GM18909 (cell line): Measurements from ENCODE around the gene SH3RF3.

Source experiments
- ATAC-seq: cut with Tn5 transposase; IDR thresholded peaks from one replicate; pipeline ENCODE4 v1.9.1; 2021; ENCODE audit warnings: mild to moderate bottlenecking; ENCODE audit not compliant: unreplicated experiment, poor library complexity

Gene SH3RF3

GRCh38 chr2:109356324-109357035, 227.5 kb downstream of the SH3RF3 start:
- no peak for ATAC-seq

- ATAC-seq: no peak
These were observed 235.2 kb downstream of the SH3RF3 start for GRCh38 chr2:109364217-109364616.

- ATAC-seq: no peak
These were observed 236.1 kb downstream of the SH3RF3 start for GRCh38 chr2:109365131-109365530.

GRCh38 chr2:109367683-109368082, 238.7 kb downstream of the SH3RF3 start:
- ATAC-seq: no peak

- ATAC-seq: no peak
These were observed 239.8 kb downstream of the SH3RF3 start for GRCh38 chr2:109368798-109369197.

- ATAC-seq: no peak
These were observed 240.7 kb downstream of the SH3RF3 start for GRCh38 chr2:109369671-109370191.

GRCh38 chr2:109370399-109371035, 241.5 kb downstream of the SH3RF3 start:
- ATAC-seq: no peak

- no peak for ATAC-seq
These were observed 242.6 kb downstream of the SH3RF3 start for GRCh38 chr2:109371481-109372170.

GRCh38 chr2:109372171-109372568, 243.2 kb downstream of the SH3RF3 start:
- ATAC-seq: no peak

- no peak for ATAC-seq
These were observed 243.6 kb downstream of the SH3RF3 start for GRCh38 chr2:109372614-109373013.

GRCh38 chr2:109373791-109374547, 245.0 kb downstream of the SH3RF3 start:
- no peak for ATAC-seq

- ATAC-seq: no peak
These were observed 245.6 kb downstream of the SH3RF3 start for GRCh38 chr2:109374548-109375130.

- ATAC-seq: no peak
These were observed 246.1 kb downstream of the SH3RF3 start for GRCh38 chr2:109375131-109375561.

GRCh38 chr2:109375656-109376055, 246.7 kb downstream of the SH3RF3 start:
- no peak for ATAC-seq

GRCh38 chr2:109376115-109376514, 247.1 kb downstream of the SH3RF3 start:
- ATAC-seq: no peak

GRCh38 chr2:109376796-109377495, 247.9 kb downstream of the SH3RF3 start:
- ATAC-seq: no peak

- ATAC-seq: no peak
These were observed 249.0 kb downstream of the SH3RF3 start for GRCh38 chr2:109377976-109378375.

GRCh38 chr2:109378682-109379081, 249.7 kb downstream of the SH3RF3 start:
- no peak for ATAC-seq

- ATAC-seq: no peak
These were observed 250.5 kb downstream of the SH3RF3 start for GRCh38 chr2:109379507-109379906.
